ENCODE data around the gene TPK1. TPM values are rescaled to one million over a fixed set of nuclear protein-coding genes. Genes with fewer than 3 reads are reported as not detected.
"Not testable (repeated sequence)": the region's sequence is repeated elsewhere in the genome, so short reads cannot be mapped to it uniquely, and the experiment has no call there.

The TPK1 gene
- total RNA-seq, 1 donor from 2014 or later = 14.8 TPM

GRCh38 chr7:144735505-144736276 lies 100.2 kb downstream of the TPK1 start:
- intact Hi-C loops (cut with DNase I) = no loop called here
- ATAC-seq (no peak), DNase-seq (ENCODE audit: low spot score) (no peak)

GRCh38 chr7:144731661-144732351 lies 104.0 kb downstream of the TPK1 start:
- DNase-seq (ENCODE audit: low spot score) (no peak), ATAC-seq (no peak)
- intact Hi-C loops (cut with DNase I) = no loop called here

- DNase-seq (ENCODE audit: low spot score) (no peak), ATAC-seq (no peak)
- intact Hi-C loops (cut with DNase I) = no loop called here
Measured at GRCh38 chr7:144730224-144730623, 105.6 kb downstream of the TPK1 start.

GRCh38 chr7:144729226-144729625 lies 106.6 kb downstream of the TPK1 start:
- intact Hi-C loops (cut with DNase I) = no loop called here
- no peak for ATAC-seq
- no peak for DNase-seq (ENCODE audit: low spot score)

GRCh38 chr7:144728551-144728950 lies 107.3 kb downstream of the TPK1 start:
- intact Hi-C loops (cut with DNase I) = no loop called here
- DNase-seq (ENCODE audit: low spot score) = no peak
- no peak for ATAC-seq

GRCh38 chr7:144726840-144727239 lies 109.0 kb downstream of the TPK1 start:
- ATAC-seq; intact Hi-C loops (cut with DNase I); DNase-seq (ENCODE audit: low spot score): not testable (repeated sequence)

- no peak for DNase-seq (ENCODE audit: low spot score)
- intact Hi-C loops (cut with DNase I) = no loop called here
- no peak for ATAC-seq
Measured at GRCh38 chr7:144725070-144725469, 110.8 kb downstream of the TPK1 start.

- DNase-seq (ENCODE audit: low spot score) = no peak
- no peak for ATAC-seq
- intact Hi-C loops (cut with DNase I) = no loop called here
Measured at GRCh38 chr7:144723301-144723700, 112.6 kb downstream of the TPK1 start.

- DNase-seq (ENCODE audit: low spot score) = no peak
- intact Hi-C loops (cut with DNase I) = no loop called here
- ATAC-seq = no peak
Measured at GRCh38 chr7:144720710-144721109, 115.1 kb downstream of the TPK1 start.

- ATAC-seq = no peak
- intact Hi-C loops (cut with DNase I) = no loop called here
Measured at GRCh38 chr7:144720149-144720548, 115.7 kb downstream of the TPK1 start.

GRCh38 chr7:144717720-144718119 lies 118.1 kb downstream of the TPK1 start:
- ATAC-seq (no peak), DNase-seq (ENCODE audit: low spot score) (no peak)
- intact Hi-C loops (cut with DNase I) = no loop called here

More at GRCh38 chr7:144720149-144720548, 115.7 kb downstream of the TPK1 start:
- DNase-seq (ENCODE audit: low spot score) = no peak

- no peak for DNase-seq (ENCODE audit: low spot score)
- intact Hi-C loops (cut with DNase I) = no loop called here
- ATAC-seq = no peak
Measured at GRCh38 chr7:144713850-144714249, 122.0 kb downstream of the TPK1 start.

- ATAC-seq (no peak), DNase-seq (ENCODE audit: low spot score) (no peak)
- intact Hi-C loops (cut with DNase I) = no loop called here
Measured at GRCh38 chr7:144710791-144711190, 125.1 kb downstream of the TPK1 start.

GRCh38 chr7:144709066-144709465 lies 126.8 kb downstream of the TPK1 start:
- ATAC-seq (no peak), DNase-seq (ENCODE audit: low spot score) (no peak)
- intact Hi-C loops (cut with DNase I) = no loop called here

- intact Hi-C loops (cut with DNase I) = no loop called here
- DNase-seq (ENCODE audit: low spot score) = no peak
- ATAC-seq = no peak
Measured at GRCh38 chr7:144691240-144691639, 144.6 kb downstream of the TPK1 start.

- DNase-seq (ENCODE audit: low spot score) (no peak), ATAC-seq (no peak)
- intact Hi-C loops (cut with DNase I) = no loop called here
Measured at GRCh38 chr7:144682581-144683280, 153.1 kb downstream of the TPK1 start.

- ATAC-seq (no peak), DNase-seq (ENCODE audit: low spot score) (no peak)
- intact Hi-C loops (cut with DNase I) = no loop called here
Measured at GRCh38 chr7:144676492-144676891, 159.4 kb downstream of the TPK1 start.

- intact Hi-C loops (cut with DNase I) = no loop called here
- DNase-seq (ENCODE audit: low spot score) = no peak
- ATAC-seq = no peak
Measured at GRCh38 chr7:144674550-144674949, 161.3 kb downstream of the TPK1 start.

- ATAC-seq = no peak
- intact Hi-C loops (cut with DNase I) = no loop called here
- DNase-seq (ENCODE audit: low spot score) = no peak
Measured at GRCh38 chr7:144672869-144673268, 163.0 kb downstream of the TPK1 start.

- DNase-seq (ENCODE audit: low spot score) (no peak), ATAC-seq (no peak)
- intact Hi-C loops (cut with DNase I) = no loop called here
Measured at GRCh38 chr7:144671429-144671828, 164.4 kb downstream of the TPK1 start.
